WERI-Rb-1 (cell line): ENCODE data around the gene ROR1.

Experiments used
- DNase-seq: peaks from one replicate; pipeline ENCODE4 v3.0.0-alpha.2; 2020
- H3K27ac ChIP-seq: fragments of 250-450 bp; sonication (Bioruptor Pico); 2 replicates; pipeline ENCODE4 v1.5.1; 2020; ENCODE audit warnings: mild to moderate bottlenecking, moderate library complexity
- H3K27me3 ChIP-seq: fragments of 250-450 bp; sonication (Bioruptor Pico); 2 replicates; pipeline ENCODE4 v1.5.1; 2021; ENCODE audit warnings: mild to moderate bottlenecking, low read depth, moderate library complexity; ENCODE audit not compliant: insufficient read depth, severe bottlenecking
- H3K36me3 ChIP-seq: fragments of 250-450 bp; sonication (Bioruptor Pico); 2 replicates; pipeline ENCODE4 v1.5.1; 2020; ENCODE audit warnings: mild to moderate bottlenecking, moderate library complexity
- H3K4me3 ChIP-seq: 2 replicates; pipeline ENCODE4 v1.5.1; 2011; ENCODE audit warnings: low read depth, mild to moderate bottlenecking, control low read depth, low read length
- H3K9me3 ChIP-seq: fragments of 250-450 bp; sonication (Bioruptor Pico); 2 replicates; pipeline ENCODE4 v1.5.1; 2021; ENCODE audit warnings: mild to moderate bottlenecking, moderate library complexity; ENCODE audit not compliant: severe bottlenecking
- CTCF ChIP-seq: IDR thresholded peaks from 2 replicates; pipeline ENCODE4 v1.5.1; 2011; ENCODE audit warnings: low read depth, mild to moderate bottlenecking, control low read depth, inconsistent platforms, low read length

Gene ROR1

DNA sequence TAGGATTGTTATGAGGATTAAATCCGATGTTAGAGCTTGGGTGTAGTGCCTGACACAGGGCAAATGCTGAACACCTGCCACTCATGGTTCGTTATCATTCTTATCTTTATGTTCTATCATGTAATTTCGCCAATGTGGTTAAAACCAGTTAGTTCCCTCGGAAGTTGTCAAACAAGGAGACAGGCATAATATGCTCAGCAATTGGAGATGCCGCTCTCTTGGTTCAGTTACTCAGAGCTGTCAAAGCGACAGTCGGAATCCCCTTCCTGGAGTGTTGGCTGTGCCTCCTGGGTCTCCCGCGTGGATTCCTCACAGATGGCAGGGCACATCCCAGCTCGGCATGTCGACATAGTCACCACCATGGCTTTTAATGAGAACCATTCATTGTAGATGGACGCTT, 192.2 kb downstream of the ROR1 start:
- Histone ChIP-seq H3K27me3 (no peaks in the 10 kb centered on the region), H3K27ac (no peak overlapping the region), H3K9me3 (no peaks in the 10 kb centered on the region), H3K4me3 (no peak overlapping the region), H3K36me3 (no peaks in the 10 kb centered on the region)
- no peak for DNase-seq
- no peak for TF ChIP-seq CTCF

DNA sequence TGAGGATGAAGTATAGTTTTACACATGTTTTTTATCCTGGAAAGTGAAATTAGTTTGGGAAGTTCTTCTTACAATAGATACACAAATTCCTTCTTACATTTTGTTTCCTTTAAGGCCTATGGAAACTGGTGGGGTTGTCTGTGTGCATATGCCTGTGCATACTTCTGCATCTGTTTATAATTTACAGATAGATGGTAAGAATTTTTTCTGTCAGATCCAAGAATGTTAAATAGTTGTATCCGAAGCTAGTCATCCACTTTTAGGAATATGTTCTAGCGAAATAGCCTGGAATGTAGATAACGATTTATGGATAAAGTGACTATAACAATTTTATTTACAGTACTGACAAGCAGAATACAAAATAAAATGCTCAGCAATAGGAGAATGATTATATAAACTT, 194.1 kb downstream of the ROR1 start:
- TF ChIP-seq CTCF = no peak
- no peaks in the 10 kb centered on the region for H3K27me3 ChIP-seq
- no peak overlapping the region for H3K27ac ChIP-seq
- H3K9me3 ChIP-seq = no peaks in the 10 kb centered on the region
- H3K36me3 ChIP-seq = no peaks in the 10 kb centered on the region
- no peak for DNase-seq
- H3K4me3 ChIP-seq = no peak overlapping the region

GRCh38 chr1:63968663-63969440, 195.0 kb downstream of the ROR1 start:
- Histone ChIP-seq H3K27ac (no peak overlapping the region), H3K27me3 (no peaks in the 10 kb centered on the region), H3K9me3 (no peaks in the 10 kb centered on the region), H3K4me3 (no peak overlapping the region), H3K36me3 (no peaks in the 10 kb centered on the region)
- no peak for TF ChIP-seq CTCF
- no peak for DNase-seq

DNA sequence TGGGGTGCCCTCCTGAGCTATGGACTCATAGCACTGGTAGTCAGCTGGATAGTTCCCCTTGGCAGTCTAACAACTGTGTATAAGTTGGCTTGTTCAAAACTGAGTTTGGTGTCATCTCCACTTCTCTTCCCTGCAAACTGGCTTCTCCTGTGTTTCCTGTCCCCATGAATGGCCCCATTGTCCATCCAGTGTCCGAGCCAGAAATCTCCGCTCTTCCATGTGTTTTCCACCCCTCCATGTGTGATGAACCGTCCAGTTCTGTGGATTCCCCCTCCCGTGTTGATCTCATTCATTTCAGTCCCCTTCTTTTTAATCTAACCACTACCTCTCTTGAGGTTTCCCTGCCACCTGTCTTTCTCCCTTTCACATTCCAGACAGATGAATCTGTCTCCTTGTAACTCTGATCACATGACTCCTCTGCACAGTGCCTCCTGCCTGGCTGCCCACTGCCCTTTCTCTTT, 195.7 kb downstream of the ROR1 start:
- no peaks in the 10 kb centered on the region for H3K36me3 ChIP-seq
- H3K4me3 ChIP-seq = no peak overlapping the region
- no peaks in the 10 kb centered on the region for H3K9me3 ChIP-seq
- H3K27ac ChIP-seq = no peak overlapping the region
- DNase-seq = no peak
- no peak for TF ChIP-seq CTCF
- H3K27me3 ChIP-seq = no peaks in the 10 kb centered on the region

GRCh38 chr1:63971557-63971956, 197.7 kb downstream of the ROR1 start:
- no peak for DNase-seq
- H3K36me3 ChIP-seq = no peaks in the 10 kb centered on the region
- H3K27me3 ChIP-seq = no peaks in the 10 kb centered on the region
- H3K27ac ChIP-seq = no peak overlapping the region
- H3K9me3 ChIP-seq = no peaks in the 10 kb centered on the region
- TF ChIP-seq CTCF = no peak
- H3K4me3 ChIP-seq = no peak overlapping the region

- TF ChIP-seq CTCF = no peak
- Histone ChIP-seq H3K27me3 (no peaks in the 10 kb centered on the region), H3K27ac (no peak overlapping the region), H3K4me3 (no peak overlapping the region), H3K36me3 (no peaks in the 10 kb centered on the region), H3K9me3 (no peaks in the 10 kb centered on the region)
- no peak for DNase-seq
These were observed 199.2 kb downstream of the ROR1 start for GRCh38 chr1:63973005-63973419.
